Natural killer cell (primary cell): ENCODE measurements around the gene TK2. TPM values are rescaled to one million over a fixed set of nuclear protein-coding genes. Genes with fewer than 3 reads are reported as not detected.

Experiments used
- ATAC-seq, 3 donors: fragments of 150-1000 bp in 2 of 3; fragments of 200-7000 bp in 1 of 3; cut with Tn5 transposase; 1 replicate in 1 of 3; 2 replicates in 2 of 3; pipeline ENCODE4 v1.10.0; 2021; ENCODE audit warnings: mild to moderate bottlenecking in 2 of 3, moderate library complexity in 2 of 3
- DNase-seq, 2 donors: peaks; one replicate each; pipeline versions ENCODE4 v3.0.0 to v3.0.0-alpha.2; 2013 to 2021; ENCODE audit warnings: mixed read lengths in 1 of 2
- H3K27ac ChIP-seq: one replicate; pipeline ENCODE4 v1.5.1; 2013; ENCODE audit warnings: mild to moderate bottlenecking, low read length
- H3K27me3 ChIP-seq: one replicate; pipeline ENCODE4 v1.6.1; 2013; ENCODE audit warnings: low read length; ENCODE audit not compliant: control insufficient read depth, insufficient read depth
- H3K36me3 ChIP-seq: one replicate; pipeline ENCODE4 v1.6.1; 2013; ENCODE audit warnings: low read length; ENCODE audit not compliant: control insufficient read depth, insufficient read depth
- H3K4me1 ChIP-seq: one replicate; pipeline ENCODE4 v1.6.1; 2013; ENCODE audit warnings: low read length; ENCODE audit not compliant: control insufficient read depth, insufficient read depth
- H3K4me3 ChIP-seq: one replicate; pipeline ENCODE4 v1.5.1; 2013; ENCODE audit warnings: low read length
- H3K9me3 ChIP-seq: one replicate; pipeline ENCODE4 v1.6.1; 2013; ENCODE audit warnings: low read length; ENCODE audit not compliant: control insufficient read depth, insufficient read depth
- H3K27ac Mint-ChIP-seq, 2 donors: one replicate each; pipeline ENCODE4 v1.8.0; 2022; ENCODE audit warnings: mild to moderate bottlenecking in 2 of 2, mixed read lengths in 2 of 2, moderate library complexity in 1 of 2
- H3K27me3 Mint-ChIP-seq, 2 donors: one replicate each; pipeline ENCODE4 v1.8.0; 2022; ENCODE audit warnings: low read depth in 2 of 2, mixed read lengths in 2 of 2
- H3K36me3 Mint-ChIP-seq: one replicate; pipeline ENCODE4 v1.8.0; 2022; ENCODE audit warnings: mixed read lengths
- H3K4me1 Mint-ChIP-seq, 2 donors: one replicate each; pipeline ENCODE4 v1.8.0; 2022; ENCODE audit warnings: mixed read lengths in 2 of 2
- H3K4me3 Mint-ChIP-seq: one replicate; pipeline ENCODE4 v1.8.0; 2022; ENCODE audit warnings: mild to moderate bottlenecking, moderate library complexity, mixed read lengths
- H3K9me3 Mint-ChIP-seq, 2 donors: one replicate each; pipeline ENCODE4 v1.8.0; 2022; ENCODE audit warnings: mixed read lengths in 2 of 2
- whole genome bisulfite sequencing: methylation state at CpG from one replicate; pipeline ENCODE4 v1.1.7; 2013; ENCODE audit warnings: missing lambda C conversion rate; ENCODE audit not compliant: insufficient coverage; 5-methylcytosine and 5-hydroxymethylcytosine counted together
- intact Hi-C: fragments of 100-400 bp; cut with micrococcal nuclease; formaldehyde crosslinking; loops from one replicate; pipeline ENCODE4 v1.14.2; 2022
- total RNA-seq, 4 donors: library from RNA; stranded (reverse); fragments of 120-200 nt in 1 of 4; gene quantifications; one replicate each; pipeline versions ENCODE4 v1.2.3 to v1.2.4, GENCODE V29; 2013 to 2022
- TF ChIP-seq, protein P1 (sequence below): fragments of 200-600 bp; IDR thresholded peaks from one replicate; pipeline ENCODE4 v1.8.0; 2022; ENCODE audit warnings: antibody characterized with exemption

Gene TK2
- total RNA-seq, 3 donors from 2014 or later (not counting 1 experiment from before 2014, with no cell fraction given): 18.8 to 25.8 (median 25.1) TPM

DNA sequence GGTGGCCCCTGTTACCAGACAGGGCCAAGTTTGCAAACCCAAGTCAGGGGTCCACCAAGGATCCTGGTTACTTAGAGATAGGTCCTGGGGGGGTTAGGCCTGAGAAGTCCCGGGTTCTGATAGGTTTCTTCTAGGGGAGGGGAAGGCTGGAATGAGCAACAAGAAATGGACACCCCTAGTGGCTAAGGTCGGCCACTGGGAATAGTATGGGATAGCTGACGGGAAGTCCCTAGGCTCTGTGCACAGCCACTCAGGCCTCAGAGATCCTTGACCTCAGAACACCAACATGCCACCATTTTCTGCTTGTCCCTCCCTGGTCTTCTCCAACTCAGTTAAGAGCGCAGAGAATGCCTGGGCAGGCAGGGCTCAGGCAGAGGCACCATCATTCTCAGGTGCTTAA lies 13.4 kb downstream of the TK2 start:
- Histone ChIP-seq H3K4me3 (no peak overlapping the region), H3K36me3 (peaks cover 3% of the 10 kb centered on the region), H3K27me3 (no peaks in the 10 kb centered on the region), H3K27ac (no peak overlapping the region), H3K4me1 (peaks cover 11% of the 10 kb centered on the region), H3K9me3 (no peaks in the 10 kb centered on the region)
- Mint-ChIP-seq H3K4me3 (no peak overlapping the region), H3K36me3 (no peaks in the 10 kb centered on the region), H3K4me1 (peaks cover 10 to 24% of the 10 kb centered on the region in 2 donors), H3K27ac (no peak overlapping the region), H3K9me3 (no peaks in the 10 kb centered on the region), H3K27me3 (no peaks in the 10 kb centered on the region)
- TF ChIP-seq, protein P1, sequence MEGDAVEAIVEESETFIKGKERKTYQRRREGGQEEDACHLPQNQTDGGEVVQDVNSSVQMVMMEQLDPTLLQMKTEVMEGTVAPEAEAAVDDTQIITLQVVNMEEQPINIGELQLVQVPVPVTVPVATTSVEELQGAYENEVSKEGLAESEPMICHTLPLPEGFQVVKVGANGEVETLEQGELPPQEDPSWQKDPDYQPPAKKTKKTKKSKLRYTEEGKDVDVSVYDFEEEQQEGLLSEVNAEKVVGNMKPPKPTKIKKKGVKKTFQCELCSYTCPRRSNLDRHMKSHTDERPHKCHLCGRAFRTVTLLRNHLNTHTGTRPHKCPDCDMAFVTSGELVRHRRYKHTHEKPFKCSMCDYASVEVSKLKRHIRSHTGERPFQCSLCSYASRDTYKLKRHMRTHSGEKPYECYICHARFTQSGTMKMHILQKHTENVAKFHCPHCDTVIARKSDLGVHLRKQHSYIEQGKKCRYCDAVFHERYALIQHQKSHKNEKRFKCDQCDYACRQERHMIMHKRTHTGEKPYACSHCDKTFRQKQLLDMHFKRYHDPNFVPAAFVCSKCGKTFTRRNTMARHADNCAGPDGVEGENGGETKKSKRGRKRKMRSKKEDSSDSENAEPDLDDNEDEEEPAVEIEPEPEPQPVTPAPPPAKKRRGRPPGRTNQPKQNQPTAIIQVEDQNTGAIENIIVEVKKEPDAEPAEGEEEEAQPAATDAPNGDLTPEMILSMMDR: no peak
- intact Hi-C loops: no loop called here
- ATAC-seq: no peak
- no peak for DNase-seq
- WGBS: 98% methylated on average over 4 of the region's 4 CpGs

GRCh38 chr16:66534376-66534799 lies 15.5 kb downstream of the TK2 start:
- Mint-ChIP-seq H3K36me3 (no peaks in the 10 kb centered on the region), H3K9me3 (no peaks in the 10 kb centered on the region), H3K27ac (no peak overlapping the region), H3K4me1 (peaks cover 5 to 10% of the 10 kb centered on the region in 2 donors), H3K27me3 (no peaks in the 10 kb centered on the region), H3K4me3 (no peak overlapping the region)
- Histone ChIP-seq H3K27ac (no peak overlapping the region), H3K27me3 (no peaks in the 10 kb centered on the region), H3K4me1 (peaks cover under 1% of the 10 kb centered on the region), H3K4me3 (no peak overlapping the region), H3K9me3 (no peaks in the 10 kb centered on the region), H3K36me3 (peaks cover 3% of the 10 kb centered on the region)
- WGBS: 97% methylated on average over 1 of the region's 1 CpG
- intact Hi-C loops: no loop called here
- TF ChIP-seq, protein P1: no peak
- no peak for DNase-seq
- ATAC-seq: no peak

DNA sequence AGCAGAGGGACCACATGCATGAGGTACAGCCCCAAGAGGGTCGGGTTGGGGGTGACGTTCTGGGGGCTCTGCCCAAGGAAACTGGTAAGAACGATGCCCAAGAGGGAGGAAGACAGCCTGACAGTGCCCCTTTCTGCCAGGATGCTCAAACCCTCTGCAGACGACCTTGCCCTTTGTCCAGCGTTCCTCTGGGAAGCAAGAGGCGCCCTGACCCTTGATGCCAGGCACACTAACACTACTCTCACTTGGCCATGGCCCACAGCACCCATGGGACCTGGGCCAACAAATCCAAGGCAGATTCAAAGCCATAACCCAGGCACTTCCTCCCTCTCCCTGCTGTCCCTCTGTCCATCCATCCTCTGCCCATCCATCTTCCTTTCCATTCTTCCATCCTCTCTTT lies 20.4 kb downstream of the TK2 start:
- Histone ChIP-seq H3K4me1 (peaks cover 29% of the 10 kb centered on the region), H3K27ac (no peak overlapping the region), H3K4me3 (no peak overlapping the region), H3K27me3 (no peaks in the 10 kb centered on the region), H3K36me3 (peaks cover 3% of the 10 kb centered on the region), H3K9me3 (no peaks in the 10 kb centered on the region)
- no peaks in the 10 kb centered on the region for H3K36me3 Mint-ChIP-seq
- no peak for DNase-seq
- H3K9me3 Mint-ChIP-seq: no peaks in the 10 kb centered on the region
- ATAC-seq: no peak
- 90% methylated on average over 6 of the region's 6 CpGs for WGBS
- peaks cover 20 to 21% of the 10 kb centered on the region in 2 donors for H3K4me1 Mint-ChIP-seq
- intact Hi-C loops: no loop called here
- TF ChIP-seq, protein P1: no peak
- no peak overlapping the region for H3K4me3 Mint-ChIP-seq
- H3K27me3 Mint-ChIP-seq: no peaks in the 10 kb centered on the region
- no peak overlapping the region for H3K27ac Mint-ChIP-seq

- Mint-ChIP-seq H3K27ac (peak overlapping the region in 1 of 2 donors; percentile 29), H3K9me3 (no peaks in the 10 kb centered on the region), H3K36me3 (no peaks in the 10 kb centered on the region), H3K4me1 (peaks cover 25 to 30% of the 10 kb centered on the region in 2 donors), H3K27me3 (no peaks in the 10 kb centered on the region), H3K4me3 (no peak overlapping the region)
- intact Hi-C loops: no loop called here
- peaks cover 41% of the 10 kb centered on the region for H3K4me1 ChIP-seq
- no peak overlapping the region for H3K27ac ChIP-seq
- H3K9me3 ChIP-seq: no peaks in the 10 kb centered on the region
- TF ChIP-seq, protein P1: no peak
- H3K36me3 ChIP-seq: peaks cover 3% of the 10 kb centered on the region
- no peak overlapping the region for H3K4me3 ChIP-seq
- no peak for DNase-seq
- over 99% methylated on average over 5 of the region's 5 CpGs for WGBS
- no peak for ATAC-seq
- H3K27me3 ChIP-seq: no peaks in the 10 kb centered on the region
Observed at GRCh38 chr16:66528294-66528693, 21.6 kb downstream of the TK2 start.
